ENCODE results near the gene BTG2.
"Not testable (repeated sequence)": the region's sequence is repeated elsewhere in the genome, so short reads cannot be mapped to it uniquely, and the experiment has no call there.

The BTG2 gene, protein sequence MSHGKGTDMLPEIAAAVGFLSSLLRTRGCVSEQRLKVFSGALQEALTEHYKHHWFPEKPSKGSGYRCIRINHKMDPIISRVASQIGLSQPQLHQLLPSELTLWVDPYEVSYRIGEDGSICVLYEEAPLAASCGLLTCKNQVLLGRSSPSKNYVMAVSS

DNA sequence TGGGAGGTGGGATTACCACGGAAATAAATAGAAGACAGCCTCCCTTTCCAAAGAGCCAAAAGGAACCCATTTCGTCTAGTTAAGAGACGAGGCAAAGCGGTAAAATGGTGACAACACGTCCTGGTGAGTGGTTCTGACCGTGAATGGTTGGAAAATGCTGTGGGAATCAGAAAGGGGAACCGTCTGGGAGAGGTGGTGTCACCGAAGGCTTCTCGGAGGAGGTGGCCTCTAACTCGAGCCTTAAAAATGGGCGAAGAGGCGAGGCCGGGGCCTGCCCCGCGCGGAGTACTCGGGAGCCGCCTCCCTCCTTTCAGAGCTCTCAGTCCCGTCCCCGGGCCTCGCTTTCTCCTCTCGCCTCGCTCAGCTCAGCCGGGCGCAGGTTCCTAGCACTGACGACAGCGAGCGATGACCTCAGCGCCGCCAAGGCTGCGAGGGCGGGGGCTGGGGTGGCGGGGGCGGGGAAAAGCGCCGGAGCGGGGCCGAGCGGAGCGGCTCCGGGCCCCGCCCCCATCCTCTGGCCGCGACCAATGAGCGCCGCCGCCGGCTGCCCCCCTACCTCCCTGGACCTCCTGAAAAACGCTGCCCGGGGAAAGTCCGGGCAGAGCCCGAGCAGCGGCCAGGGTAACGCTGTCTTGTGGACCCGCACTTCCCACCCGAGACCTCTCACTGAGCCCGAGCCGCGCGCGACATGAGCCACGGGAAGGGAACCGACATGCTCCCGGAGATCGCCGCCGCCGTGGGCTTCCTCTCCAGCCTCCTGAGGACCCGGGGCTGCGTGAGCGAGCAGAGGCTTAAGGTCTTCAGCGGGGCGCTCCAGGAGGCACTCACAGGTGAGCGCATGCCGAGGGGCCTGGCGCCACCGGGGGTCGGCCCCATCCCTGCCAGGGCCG lies at the start of gene BTG2:
TSS of gene BTG2 (plus strand) at position 601 of the 890 bp plus-strand sequence. CDS start at position 689, 88 bp downstream.
- DNase-seq (ENCODE audit: low read depth), result peak; percentile 34

- not testable (repeated sequence) for DNase-seq (ENCODE audit: low read depth)
These were observed 48.7 kb upstream of the BTG2 start for GRCh38 chr1:203256636-203257035.

DNA sequence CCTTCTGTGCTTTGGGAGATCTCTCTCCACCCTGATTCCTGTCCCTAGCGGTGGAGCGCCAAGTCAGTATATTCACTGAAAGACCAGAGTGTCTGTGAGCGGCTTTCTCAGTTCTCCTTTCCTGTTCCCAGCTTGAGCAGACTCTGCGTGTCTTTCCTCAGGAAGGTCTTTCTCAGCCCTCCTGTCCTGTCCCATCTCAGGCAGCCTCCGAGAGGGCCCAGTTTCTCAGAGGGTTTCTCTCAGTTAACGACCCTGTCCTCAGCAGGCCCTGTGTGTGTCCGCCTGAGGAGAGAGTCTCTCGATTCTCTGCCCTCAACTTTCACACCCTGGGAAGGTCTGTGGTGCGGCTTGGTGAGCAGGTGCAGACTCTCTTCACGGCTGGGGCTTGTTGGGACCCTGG lies 41.8 kb upstream of the BTG2 start:
- no peak for DNase-seq (ENCODE audit: low read depth)

DNA sequence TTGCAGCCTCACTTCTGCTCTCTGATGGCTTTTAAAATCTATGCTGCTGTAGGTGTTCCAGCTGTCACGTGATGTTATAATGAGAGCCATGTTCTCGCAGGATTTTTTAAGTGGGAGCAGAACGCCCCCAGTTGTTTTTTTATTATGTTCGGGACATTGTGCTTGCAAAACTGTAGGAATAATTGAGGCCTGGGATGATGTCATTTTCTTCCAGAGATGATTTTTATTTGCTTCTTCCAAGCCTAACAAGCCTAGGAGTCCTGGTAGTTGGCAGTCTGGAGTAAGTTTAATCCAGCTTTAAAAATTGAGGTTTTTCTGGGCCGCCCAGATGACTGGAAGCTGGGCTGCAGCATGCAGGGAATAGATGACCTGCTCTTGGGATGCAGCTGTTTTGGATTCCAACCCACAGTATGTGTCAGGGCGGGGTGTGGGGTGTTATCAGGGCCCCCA lies 41.2 kb upstream of the BTG2 start:
- no peak for DNase-seq (ENCODE audit: low read depth)

DNA sequence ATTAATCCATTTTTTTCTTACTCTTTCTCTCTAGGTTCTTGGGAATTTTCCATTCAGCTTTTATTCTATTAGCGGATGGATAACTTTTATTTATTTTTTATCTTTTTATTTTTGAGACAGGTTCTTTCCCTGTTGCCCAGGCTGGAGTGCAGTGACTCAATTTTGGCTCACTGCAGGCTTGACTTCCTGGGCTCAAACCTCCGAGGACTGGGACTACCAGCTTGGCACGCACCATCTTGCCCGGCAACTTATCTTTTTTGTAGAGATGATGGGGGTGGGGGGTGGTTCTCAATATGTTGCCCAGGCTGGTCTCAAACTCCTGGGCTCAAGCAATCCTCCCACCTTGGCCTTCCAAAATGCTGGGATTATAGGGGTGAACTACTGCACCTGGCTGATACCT lies 39.8 kb upstream of the BTG2 start:
- no peak for DNase-seq (ENCODE audit: low read depth)

DNA sequence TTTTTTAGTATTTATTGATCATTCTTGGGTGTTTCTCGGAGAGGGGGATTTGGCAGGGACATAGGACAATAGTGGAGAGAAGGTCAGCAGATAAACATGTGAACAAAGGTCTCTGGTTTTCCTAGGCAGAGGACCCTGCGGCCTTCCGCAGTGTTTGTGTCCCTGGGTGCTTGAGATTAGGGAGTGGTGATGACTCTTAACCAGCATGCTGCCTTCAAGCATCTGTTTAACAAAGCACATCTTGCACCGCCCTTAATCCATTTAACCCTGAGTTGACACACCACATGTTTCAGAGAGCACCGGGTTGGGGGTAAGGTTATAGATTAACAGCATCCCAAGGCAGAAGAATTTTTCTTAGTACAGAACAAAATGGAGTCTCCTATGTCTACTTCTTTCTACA lies 39.2 kb upstream of the BTG2 start:
- DNase-seq (ENCODE audit: low read depth), result not testable (repeated sequence)

DNA sequence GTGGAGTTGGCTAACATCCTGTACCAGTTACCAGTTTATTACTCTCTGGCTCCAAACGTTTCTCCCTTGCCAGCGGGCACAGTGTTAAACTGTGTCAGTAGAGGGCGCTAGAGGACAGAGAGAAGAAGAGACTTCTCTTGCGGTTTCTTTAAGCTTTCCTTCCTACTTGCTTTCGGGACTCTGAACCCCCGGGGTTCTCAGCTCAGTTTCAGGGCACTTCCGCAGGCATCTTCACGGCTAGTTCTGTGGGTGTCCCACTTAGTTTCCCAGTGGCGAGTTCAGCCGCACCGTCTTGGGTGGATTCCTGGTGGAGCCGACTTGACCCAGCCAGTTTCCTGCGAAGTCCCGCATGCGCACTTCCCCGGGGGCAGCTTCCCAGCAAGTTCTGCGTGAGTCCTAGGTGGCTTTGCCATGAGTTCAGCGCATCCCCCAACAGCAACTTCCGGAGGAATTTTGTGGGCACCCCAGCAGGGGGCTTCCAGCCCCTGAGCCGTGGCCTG lies 37.9 kb upstream of the BTG2 start:
- DNase-seq (ENCODE audit: low read depth), result peak; percentile 69

- DNase-seq (ENCODE audit: low read depth), result no peak
These were observed 37.4 kb upstream of the BTG2 start for GRCh38 chr1:203267912-203268311.

- DNase-seq (ENCODE audit: low read depth), result peak; percentile 28
These were observed 36.2 kb upstream of the BTG2 start for GRCh38 chr1:203268901-203269653.

- no peak for DNase-seq (ENCODE audit: low read depth)
These were observed 35.7 kb upstream of the BTG2 start for GRCh38 chr1:203269654-203270020.

DNA sequence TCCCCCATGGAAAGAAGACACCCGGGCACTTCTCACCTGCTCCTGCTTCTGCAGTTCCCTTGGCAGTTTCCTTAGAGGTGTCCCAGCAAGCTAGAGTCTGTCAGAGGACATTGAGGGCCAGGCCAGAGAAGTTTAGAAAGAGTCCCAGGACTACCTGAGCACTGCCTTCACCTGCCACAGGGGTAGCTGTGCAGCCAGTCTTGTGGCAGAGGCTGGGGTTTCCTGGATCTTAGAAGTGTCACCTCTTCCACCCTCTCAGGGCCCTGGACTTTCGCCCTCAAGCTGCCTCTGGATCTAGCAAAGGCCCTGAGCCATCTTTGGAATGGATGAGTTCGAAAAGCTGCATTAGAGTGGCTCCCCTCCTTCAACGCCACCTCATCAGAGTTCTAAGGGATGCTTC lies 34.9 kb upstream of the BTG2 start:
- DNase-seq (ENCODE audit: low read depth), result no peak

- no peak for DNase-seq (ENCODE audit: low read depth)
These were observed 34.1 kb upstream of the BTG2 start for GRCh38 chr1:203271018-203271743.

DNA sequence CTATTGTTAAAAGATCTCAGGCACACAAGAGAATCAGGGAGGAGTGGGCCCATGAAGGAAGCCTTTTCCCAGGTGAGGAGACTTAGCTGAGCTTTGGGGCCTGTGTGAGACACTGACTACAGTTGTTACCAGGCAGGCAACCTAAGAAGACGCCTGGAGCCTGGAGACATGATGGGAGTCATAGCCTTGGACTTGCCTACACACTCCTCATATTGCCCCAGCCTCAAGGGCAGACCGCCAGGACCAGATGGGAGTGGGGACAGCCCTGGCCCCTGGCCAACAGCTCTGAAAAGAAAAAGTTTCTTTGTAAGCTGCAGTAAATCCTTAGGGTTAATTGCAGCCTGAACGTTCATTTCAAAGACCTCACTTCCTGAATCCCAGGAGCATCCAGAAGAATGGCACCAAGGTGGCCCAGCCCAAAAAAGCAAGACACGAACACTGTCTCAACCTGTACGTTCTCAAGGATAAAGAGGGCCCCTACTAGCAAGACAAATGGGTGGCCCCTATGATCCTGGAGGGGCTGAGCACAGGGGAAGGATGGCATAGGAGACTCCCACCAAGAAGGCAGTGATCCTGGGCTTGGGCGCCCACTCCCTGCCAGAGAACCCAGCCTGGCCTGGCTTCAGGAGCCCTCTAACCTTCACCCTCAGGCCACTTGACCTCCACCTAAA lies 33.2 kb upstream of the BTG2 start:
- no peak for DNase-seq (ENCODE audit: low read depth)

DNA sequence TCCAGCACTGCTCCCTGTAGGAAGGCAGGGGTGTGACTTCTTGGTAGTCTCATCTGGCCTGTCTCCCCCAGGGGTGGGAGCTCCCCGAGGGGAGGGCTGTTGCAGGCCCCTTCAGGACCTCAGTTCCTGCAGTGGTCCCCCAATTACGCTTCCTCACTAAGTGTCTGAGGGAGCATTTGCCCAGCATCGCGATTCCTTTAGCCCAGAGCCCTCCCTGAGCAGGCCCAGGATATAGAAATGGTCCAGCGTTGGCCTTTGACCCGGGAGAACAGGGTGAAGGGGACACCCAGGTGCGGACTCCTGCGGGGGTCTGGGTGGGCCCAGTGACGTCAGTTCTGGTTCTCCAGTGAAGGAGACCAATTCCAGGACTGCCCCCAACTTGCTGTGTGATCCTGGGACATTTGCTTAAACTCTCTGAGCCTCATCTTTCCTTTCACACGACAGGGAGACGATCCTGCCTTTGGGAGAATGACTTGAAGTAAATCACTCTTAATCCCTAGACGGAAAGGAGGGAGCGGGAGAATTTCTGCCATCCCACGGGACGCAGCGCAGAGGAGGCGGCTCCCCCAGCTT lies 32.6 kb upstream of the BTG2 start:
- DNase-seq (ENCODE audit: low read depth), result no peak

- DNase-seq (ENCODE audit: low read depth), result peak; percentile 49
These were observed 32.0 kb upstream of the BTG2 start for GRCh38 chr1:203273206-203273868.

DNA sequence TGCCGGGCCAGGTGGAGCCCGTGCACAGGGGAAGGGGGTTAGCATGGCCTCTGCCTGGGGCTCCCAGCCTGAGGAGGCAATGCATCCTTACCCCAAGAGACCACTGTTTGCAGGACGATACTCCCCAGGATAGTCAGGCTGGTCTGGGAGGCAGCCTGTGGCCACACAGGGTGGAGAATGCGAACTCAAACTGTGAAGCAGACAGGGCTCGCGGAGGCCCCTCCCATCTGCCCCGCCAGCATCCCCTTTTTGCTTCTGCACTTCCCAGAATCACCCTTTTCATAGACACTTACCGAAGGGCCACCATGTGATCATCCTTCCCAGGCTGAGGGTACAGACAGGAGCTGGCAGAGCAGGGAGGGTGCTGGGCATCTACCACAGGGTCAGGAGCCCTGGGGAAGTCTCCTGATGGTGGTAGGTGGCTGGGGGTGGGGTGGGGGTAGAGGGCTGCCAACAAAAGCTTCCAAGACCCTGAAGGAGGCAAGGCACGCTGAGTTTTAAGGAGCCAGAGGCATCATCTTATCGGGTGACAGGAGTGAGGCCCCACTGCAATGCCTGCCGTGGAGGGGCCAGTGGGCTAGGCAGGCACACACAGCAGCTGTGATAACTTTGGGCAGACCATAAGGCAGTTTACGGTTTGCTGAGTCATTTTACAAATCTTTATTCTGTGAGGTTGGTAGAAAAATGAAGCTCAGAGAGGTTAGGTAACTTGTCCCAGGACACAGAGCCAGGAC lies 31.3 kb upstream of the BTG2 start:
- DNase-seq (ENCODE audit: low read depth), result no peak

- DNase-seq (ENCODE audit: low read depth), result no peak
These were observed 30.5 kb upstream of the BTG2 start for GRCh38 chr1:203274603-203275381.

DNA sequence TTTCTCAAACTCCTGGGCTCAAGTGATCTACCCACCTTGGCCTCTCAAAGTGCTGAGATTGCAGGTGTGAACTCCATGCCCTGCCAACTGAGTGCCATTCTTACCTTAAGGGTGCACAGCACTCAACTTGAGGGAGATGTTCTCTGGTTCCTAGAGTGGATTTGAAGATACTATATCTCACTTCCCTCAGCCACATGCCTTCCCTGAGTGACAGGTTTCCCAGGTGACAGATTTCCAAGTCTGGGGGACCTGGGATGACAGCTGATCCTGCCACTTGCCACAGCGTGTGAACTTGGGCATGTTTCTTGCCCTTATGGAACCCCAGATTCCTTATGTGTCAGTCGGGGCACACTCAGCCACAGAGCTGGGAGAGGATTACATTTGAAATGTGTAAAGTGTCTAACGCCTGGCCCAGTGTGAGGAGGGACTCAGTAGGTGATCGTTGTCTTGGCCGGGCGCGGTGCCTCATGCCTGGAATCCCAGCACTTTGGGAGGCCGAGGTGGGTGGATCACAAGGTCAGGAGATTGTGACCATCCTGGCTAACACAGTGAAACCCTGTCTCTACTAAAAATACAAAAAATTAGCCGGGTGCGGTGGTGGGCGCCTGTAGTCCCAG lies 29.6 kb upstream of the BTG2 start:
- DNase-seq (ENCODE audit: low read depth), result no peak

- DNase-seq (ENCODE audit: low read depth), result no peak
These were observed 28.9 kb upstream of the BTG2 start for GRCh38 chr1:203276408-203276807.
